GM19023 (cell line): ENCODE measurements around the gene FAM78A.

Experiments
- ATAC-seq: cut with Tn5 transposase; IDR thresholded peaks from one replicate; pipeline ENCODE4 v1.9.1; 2021; ENCODE audit warnings: mild to moderate bottlenecking, moderate library complexity; ENCODE audit not compliant: unreplicated experiment

The FAM78A gene

GRCh38 chr9:131303381-131304321, 27.3 kb upstream of the FAM78A start:
- no peak for ATAC-seq

- ATAC-seq, result no peak
Observed at GRCh38 chr9:131302244-131303075, 26.1 kb upstream of the FAM78A start.

DNA sequence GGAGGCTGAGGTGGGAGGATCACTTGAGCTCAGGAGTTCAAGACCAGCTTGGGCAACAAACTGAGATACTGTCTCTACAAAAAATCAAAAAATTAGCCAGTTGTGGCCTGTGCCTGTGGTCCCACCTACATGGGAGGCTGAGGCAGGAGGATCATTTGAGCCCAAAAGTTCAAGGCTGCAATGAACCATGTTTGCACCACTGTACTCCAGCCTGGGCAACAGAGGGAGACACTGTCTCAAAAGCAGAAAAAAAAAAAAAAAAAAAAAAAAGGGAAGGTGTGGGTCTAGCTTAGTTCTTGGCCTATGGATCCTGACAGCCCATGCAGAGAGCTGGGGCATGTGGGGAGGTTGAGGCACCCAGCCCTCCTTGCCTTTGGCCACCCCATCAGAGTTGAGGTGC, 24.1 kb upstream of the FAM78A start:
- ATAC-seq, result no peak

DNA sequence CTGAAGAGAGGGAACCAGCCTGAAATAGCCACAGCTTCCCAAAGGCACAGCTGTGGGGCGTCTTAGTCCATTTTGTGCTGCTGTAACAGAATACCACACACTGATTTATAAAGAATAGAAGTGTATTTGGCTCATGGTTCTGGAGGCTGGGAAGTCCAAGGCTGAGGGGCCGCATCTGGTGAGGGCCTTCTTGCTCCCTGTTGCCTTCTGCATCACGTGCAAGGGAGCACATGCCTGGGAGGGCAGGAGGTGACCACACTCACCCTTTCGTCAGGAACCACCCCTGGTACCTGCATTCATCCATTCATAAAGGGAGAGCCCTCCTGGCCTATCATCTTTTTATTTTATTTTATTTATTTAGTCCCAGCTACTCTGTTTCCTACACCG, 23.6 kb upstream of the FAM78A start:
- no peak for ATAC-seq

- ATAC-seq, result no peak
Observed at GRCh38 chr9:131299346-131299960, 23.1 kb upstream of the FAM78A start.

DNA sequence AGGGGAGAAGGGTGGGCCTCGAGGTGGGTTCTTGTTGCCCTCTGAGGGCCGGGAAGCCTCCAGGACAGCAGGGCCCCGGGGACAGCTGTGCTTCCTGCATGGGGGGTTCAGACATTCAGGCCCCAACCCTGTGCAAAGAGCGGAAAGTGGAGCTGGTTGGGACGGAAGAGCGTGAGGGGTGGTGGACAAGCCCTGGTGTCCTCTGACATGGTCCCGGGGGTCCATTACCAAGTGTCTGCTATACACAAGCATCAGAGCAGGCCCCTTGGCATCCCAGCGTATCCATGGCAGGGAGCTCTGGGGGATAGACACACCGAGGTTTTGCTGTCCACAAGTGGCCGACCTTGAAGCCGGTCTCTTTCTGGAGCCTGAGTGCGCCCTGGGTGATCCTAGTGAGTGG, 22.5 kb upstream of the FAM78A start:
- no peak for ATAC-seq

DNA sequence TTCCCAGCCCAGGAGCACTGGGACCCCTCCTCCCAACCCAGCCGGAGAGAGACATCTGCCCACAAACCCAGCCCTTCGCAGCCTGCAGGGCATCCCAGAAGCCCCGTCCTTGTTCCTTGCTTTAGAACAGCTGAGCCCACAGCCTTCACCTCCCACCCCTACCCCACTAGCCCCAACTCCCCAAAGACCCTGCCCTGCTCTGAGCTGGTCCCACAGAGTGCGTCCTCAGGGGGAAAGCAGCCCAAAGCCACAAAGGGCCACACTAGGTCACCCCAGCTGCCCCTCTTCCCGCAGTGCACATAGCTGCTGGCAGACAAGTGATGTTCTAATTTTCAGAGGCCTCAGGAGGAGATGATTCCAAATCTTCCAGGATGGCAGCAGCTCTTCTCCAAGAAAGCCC, 22.0 kb upstream of the FAM78A start:
- no peak for ATAC-seq

GRCh38 chr9:131297903-131298302, 21.6 kb upstream of the FAM78A start:
- no peak for ATAC-seq

- no peak for ATAC-seq
Observed at GRCh38 chr9:131296906-131297500, 20.7 kb upstream of the FAM78A start.

DNA sequence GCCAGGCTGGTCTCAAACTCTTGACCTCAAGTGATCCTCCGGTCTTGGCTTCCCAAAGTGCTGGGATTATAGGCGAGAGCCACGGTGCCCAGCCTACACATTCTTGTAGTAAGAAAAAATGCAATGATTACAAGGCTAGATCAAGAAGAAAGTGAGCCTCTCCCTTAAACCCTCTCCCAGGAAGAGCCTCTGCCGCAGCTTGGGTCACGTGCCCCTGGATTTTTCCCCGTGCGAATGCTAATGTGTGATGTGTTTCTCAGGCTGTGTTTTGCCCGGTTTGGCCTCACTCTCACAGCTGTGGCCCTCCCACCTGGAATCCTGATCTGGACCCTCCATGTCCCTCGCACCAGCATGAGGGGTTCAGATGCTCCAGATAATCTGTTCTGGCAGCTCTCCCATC, 20.1 kb upstream of the FAM78A start:
- ATAC-seq, result no peak

GRCh38 chr9:131292937-131293336, 16.6 kb upstream of the FAM78A start:
- no peak for ATAC-seq

DNA sequence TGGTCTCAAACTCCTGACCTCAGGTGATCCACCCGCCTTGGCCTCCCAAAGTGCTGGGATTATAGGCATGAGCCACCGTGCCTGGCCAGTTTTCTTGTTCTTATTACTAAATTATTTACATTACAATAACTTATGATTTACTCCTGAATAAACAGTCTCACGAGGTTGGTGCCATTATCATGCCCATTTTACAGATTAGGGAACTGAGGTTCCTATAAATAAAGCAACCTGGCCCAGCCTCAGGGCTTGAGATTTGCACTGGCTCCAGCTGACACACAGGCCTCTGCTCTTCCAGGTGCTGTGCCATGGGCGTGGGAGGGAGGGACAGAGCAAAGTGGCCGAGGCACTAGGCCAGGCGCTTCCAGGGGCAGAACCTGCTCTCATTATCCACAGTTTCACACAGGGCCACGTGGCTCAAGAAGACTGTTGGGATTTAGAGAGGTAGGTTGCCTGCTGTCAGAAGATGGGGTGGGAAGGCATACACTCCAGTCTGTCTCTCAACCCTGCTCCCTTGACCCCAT, 15.5 kb upstream of the FAM78A start:
- no peak for ATAC-seq

- ATAC-seq, result no peak
Observed at GRCh38 chr9:131290767-131291370, 14.6 kb upstream of the FAM78A start.

DNA sequence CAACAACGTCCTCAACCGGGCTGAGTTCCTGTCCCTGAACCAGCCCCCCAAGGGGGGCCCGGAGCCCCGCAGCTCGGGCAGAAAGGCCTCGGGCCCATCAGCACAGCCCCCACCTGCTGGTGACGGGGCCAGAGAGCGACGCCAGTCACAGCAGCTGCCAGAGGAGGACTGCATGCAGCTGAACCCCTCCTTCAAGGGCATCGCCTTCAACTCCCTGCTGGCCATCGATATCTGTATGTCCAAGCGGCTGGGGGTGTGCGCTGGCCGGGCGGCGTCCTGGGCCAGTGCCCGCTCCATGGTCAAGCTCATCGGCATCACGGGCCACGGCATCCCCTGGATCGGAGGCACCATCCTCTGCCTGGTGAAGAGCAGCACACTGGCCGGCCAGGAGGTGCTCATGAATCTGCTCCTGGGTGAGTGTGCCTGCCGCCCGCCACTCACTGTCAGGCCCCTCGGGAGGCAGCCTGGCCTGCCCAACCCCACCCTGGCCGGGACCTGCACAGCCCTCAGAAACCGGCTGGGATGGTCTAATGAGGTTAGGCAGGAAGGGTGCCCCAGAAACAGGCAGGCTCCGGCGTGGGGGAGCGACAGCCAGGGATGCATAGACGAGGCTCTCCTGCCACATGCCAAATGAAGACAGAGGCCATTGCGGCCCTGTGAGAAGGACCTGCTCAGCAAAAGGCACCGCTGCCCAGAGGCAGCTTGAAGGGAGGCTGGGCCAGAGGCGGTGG, 13.9 kb upstream of the FAM78A start:
- ATAC-seq, result no peak

DNA sequence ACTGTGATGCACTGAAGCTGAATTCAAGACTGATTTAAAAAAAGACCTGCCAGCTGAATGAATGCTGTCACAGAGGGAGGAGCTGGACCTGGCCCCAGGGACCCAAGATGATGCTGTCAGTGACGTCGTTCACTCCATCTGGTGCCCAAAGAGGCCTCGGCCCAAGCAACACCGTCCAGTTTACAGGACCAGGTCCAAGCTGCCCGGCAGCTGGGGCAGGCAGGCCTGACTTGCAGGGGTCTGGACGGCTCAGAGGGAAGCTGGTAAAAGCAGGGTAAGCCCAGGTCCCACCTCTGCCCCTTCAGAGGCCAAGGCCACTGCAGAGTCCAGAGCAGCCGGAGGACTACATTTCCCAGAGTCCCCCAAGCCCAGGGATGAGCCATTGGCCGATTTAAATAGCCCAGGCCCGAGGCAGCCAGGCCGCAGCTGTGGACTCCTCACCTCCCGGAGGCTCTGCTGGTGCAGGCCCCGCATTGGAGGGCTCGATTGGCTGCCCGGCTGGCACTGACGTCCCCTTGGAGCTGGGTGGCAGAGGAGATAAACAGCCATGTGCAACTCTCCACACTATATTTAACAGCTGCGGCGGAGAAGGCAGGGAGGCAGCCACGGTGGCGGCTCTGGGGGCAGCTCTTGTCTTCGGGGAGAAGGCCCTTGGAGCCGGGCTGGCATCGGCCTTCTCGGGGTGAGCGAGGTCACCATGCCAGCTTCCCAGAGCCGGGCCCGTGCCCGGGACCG, 13.2 kb upstream of the FAM78A start, which contains the start of gene PLPP7:
Gene PLPP7 (plus strand): TSS at position 423 of the 735 bp plus-strand sequence. CDS start 275 bp downstream, at position 698.
- ATAC-seq, result no peak

DNA sequence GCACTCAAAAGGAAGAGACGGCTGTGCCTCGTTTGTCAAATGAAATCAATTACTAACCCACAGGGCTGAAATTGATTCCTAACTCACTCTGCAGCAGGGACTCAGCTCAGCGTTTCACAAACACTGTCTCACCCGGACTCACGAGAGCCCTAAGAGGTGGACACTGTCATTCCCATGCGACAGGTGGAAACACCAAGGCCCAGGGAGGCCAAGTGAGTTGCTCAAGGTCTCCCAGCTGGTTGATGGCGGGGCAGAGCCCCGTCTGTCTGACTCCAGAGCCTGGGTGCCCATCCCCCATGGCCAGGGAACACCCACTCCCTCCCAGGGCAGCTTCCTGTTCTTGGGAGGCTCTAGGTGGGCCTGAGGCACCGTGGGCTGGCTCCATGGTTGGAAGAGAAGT, 11.9 kb upstream of the FAM78A start:
- no peak for ATAC-seq

DNA sequence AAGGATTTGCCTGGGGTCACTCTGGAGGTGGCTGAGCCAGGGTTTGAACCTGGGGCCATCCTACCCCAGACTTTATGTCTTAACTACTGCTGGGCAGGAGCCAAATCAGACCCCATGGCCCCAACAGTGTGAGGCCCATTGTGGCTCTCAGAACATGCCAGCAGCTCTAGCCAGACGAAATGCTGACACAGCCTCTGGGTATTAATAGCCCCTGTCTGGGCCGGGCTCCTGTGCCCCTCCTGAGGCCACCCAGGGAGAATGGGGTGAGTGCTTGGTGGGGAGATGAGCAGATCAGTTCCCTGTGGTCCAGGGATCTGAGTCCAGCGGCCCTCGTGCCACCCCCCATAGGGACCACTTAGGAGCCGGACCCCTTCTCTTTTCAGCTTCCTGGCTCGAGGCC, 11.0 kb upstream of the FAM78A start:
- ATAC-seq, result no peak

- no peak for ATAC-seq
Observed at GRCh38 chr9:131284856-131285255, 8.5 kb upstream of the FAM78A start.
